Measurements from ENCODE around the gene TNFAIP8.
"Not testable (repeated sequence)": the region's sequence is repeated elsewhere in the genome, so short reads cannot be mapped to it uniquely, and the experiment has no call there.

Gene TNFAIP8

GRCh38 chr5:119428166-119428565, 72.3 kb downstream of the TNFAIP8 start:
- DNase-seq: not testable (repeated sequence)

- DNase-seq: not testable (repeated sequence)
Measured at GRCh38 chr5:119428574-119428973, 72.8 kb downstream of the TNFAIP8 start.

DNA sequence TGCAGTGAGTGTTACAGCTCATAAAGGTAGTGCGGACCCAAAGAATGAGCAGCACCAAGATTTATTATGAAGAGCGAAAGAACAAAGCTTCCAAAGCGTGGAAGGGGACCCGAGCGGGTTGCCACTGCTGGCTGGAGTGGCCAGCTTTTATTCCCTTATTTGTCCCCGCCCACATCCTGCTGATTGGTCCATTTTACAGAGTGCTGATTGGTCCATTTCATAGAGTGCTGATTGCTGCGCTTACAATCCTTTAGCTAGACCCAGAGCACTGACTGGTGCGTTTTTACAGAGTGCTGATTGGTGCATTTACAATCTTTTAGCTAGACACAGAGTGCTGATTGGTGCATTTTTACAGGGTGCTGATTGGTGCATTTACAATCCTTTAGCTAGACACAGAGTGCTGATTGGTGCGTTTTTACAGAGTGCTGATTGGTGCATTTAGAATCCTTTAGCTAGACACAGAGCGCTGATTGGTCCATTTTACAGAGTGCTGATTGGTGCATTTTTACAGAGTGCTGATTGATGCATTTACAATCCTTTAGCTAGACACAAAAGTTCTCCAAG, 76.9 kb downstream of the TNFAIP8 start:
- DNase-seq: not testable (repeated sequence)

GRCh38 chr5:119435436-119436132, 79.8 kb downstream of the TNFAIP8 start:
- peak; percentile 22 to 68 (median 48) for DNase-seq

DNA sequence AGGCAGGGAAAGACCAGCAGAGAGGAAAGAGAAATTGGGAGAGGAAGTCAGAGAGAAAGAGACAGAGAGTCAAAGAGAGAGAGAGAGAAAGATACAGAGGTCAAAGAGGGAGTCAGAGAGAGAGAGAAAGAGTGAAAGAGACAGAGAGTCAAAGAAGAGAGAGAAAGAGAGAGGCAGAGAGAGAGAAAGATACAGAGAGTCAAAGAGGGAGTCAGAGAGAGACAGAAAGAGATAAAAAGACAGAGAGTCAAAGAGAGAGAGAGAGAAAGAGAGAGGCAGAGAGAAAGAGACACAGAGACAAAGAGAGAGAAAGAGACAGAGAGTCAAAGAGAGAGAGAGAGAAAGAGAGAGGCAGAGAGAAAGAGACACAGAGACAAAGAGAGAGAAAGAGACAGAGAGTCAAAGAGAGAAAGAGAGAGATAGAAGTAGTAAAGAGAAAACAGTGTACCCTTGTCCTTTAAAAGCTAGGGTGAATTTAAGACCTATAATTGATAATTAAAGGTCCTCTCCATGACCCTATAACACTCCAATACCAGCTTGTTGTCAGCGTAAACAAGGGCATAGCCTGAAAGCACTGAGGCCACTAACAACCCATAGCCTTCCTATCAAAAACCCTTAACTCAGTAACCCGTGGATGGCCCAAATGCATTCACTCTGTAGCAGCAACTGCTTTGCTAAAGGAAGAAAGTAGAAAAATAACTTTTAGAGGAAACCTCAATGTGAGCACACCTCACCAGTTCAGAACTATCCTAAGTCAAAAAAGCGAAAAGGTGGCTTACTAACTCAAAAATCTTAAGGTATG, 82.2 kb downstream of the TNFAIP8 start:
- DNase-seq: not testable (repeated sequence)

DNA sequence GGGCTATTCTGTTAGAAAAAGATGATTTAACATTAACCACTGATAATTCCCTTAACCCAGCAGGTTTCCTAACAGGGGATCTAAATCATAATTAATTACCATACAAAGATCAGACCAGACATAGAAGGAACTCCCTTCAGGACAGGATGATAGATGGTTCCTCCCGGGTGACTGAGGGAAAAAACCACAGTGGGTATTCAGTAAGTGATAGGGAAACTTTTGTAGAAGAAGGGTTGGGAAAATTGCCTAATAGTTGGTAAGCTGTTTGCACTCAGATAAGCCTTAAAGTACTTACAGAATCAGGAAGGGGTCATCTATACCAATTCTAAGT, 82.7 kb downstream of the TNFAIP8 start:
- not testable (repeated sequence) for DNase-seq

GRCh38 chr5:119439140-119439631, 83.4 kb downstream of the TNFAIP8 start:
- no peak for DNase-seq

DNA sequence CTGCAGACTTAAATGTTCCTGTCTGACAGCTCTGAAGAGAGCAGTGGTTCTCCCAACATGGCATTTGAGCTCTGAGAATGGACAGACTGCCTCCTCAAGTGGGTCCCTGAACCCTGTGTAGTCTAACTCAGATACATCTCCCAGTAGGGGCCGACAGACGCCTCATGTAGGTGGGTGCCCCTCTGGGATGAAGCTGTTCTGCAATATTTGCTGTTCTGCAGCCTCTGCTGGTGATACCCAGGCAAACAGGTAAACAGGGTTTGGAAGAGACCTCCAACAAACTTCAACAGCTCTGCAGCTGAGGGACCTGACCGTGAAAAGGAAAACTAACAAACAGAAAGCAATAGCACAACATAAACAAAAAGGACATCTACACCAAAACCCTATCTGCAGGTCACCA, 83.8 kb downstream of the TNFAIP8 start:
- not testable (repeated sequence) for DNase-seq

- DNase-seq: not testable (repeated sequence)
Measured at GRCh38 chr5:119444643-119445042, 88.8 kb downstream of the TNFAIP8 start.

- no peak for DNase-seq
Measured at GRCh38 chr5:119445544-119445943, 89.7 kb downstream of the TNFAIP8 start.

Data from activated naive CD4-positive, alpha-beta T cell (primary cell).